GM12873 (cell line): ENCODE measurements around the gene RAD51B.

Source experiments
- TF ChIP-seq, protein P1 (sequence below): IDR thresholded peaks from 2 replicates; pipeline ENCODE4 v1.5.1; 2012; ENCODE audit warnings: low read depth, mild to moderate bottlenecking, moderate library complexity, low read length, control low read depth; ENCODE audit not compliant: insufficient read depth; ENCODE audit errors: missing control alignments

The RAD51B gene

GRCh38 chr14:67787673-67788072 lies 31.9 kb upstream of the RAD51B start:
- TF ChIP-seq, protein P1, sequence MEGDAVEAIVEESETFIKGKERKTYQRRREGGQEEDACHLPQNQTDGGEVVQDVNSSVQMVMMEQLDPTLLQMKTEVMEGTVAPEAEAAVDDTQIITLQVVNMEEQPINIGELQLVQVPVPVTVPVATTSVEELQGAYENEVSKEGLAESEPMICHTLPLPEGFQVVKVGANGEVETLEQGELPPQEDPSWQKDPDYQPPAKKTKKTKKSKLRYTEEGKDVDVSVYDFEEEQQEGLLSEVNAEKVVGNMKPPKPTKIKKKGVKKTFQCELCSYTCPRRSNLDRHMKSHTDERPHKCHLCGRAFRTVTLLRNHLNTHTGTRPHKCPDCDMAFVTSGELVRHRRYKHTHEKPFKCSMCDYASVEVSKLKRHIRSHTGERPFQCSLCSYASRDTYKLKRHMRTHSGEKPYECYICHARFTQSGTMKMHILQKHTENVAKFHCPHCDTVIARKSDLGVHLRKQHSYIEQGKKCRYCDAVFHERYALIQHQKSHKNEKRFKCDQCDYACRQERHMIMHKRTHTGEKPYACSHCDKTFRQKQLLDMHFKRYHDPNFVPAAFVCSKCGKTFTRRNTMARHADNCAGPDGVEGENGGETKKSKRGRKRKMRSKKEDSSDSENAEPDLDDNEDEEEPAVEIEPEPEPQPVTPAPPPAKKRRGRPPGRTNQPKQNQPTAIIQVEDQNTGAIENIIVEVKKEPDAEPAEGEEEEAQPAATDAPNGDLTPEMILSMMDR: no peak

DNA sequence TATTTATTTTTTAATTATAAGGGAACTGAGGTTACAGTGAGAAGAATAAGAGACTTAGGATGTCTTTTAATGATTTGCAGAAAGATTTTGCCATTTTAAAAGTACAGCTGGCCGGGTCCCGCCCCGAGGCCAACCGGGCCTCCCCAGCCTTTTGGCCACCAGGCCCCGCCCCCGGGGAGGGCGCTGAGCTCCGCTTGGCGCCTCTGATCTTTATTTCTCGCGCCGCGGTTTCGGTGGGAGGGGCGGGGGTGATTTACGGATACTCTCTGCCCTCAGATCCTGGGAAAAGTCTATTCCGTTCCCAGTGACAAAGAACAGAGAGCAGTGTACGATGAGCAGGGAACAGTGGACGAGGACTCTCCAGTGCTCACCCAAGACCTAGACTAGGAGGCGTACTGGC lies 20.8 kb upstream of the RAD51B start:
- TF ChIP-seq, protein P1: no peak

DNA sequence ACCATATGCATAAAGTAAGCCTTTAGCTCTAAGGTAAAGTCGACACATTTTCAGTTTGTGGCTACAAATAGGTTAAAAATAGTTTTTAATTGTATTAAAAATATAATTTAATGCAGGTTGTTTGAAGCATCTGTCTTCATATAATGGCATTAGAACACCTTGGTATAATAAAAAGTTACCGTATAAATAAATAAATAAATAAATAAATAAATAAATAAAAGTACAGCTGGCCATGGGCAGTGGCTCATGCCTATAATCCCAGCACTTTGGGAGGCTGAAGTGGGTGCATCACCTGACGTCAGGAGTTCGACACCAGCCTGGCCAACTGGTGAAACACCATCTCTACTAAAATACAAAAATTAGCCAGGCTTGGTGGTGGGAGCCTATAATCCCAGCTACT lies 18.8 kb upstream of the RAD51B start:
- TF ChIP-seq, protein P1: no peak

GRCh38 chr14:67806246-67806645 lies 13.3 kb upstream of the RAD51B start:
- TF ChIP-seq, protein P1: no peak

DNA sequence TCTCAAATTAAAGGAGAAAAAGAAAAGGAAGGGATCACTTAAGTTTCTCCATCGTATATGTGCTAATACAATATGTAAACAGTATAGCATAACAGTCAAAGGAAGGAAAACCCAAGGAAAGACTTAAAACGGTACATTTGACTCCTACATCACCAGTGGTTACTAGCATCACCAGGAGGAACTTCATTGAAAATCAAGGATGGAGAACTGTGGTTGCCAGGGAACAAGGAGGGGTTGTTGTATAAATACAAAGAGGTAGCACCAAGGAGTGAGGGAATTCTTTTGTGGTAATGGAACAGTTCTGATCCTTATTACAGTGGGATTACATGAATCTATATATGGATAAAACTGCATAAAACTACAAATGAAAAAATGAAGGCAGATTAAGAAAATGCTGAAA lies 4.8 kb upstream of the RAD51B start:
- TF ChIP-seq, protein P1: no peak

GRCh38 chr14:67815573-67816225 lies 3.9 kb upstream of the RAD51B start:
- TF ChIP-seq, protein P1: no peak

DNA sequence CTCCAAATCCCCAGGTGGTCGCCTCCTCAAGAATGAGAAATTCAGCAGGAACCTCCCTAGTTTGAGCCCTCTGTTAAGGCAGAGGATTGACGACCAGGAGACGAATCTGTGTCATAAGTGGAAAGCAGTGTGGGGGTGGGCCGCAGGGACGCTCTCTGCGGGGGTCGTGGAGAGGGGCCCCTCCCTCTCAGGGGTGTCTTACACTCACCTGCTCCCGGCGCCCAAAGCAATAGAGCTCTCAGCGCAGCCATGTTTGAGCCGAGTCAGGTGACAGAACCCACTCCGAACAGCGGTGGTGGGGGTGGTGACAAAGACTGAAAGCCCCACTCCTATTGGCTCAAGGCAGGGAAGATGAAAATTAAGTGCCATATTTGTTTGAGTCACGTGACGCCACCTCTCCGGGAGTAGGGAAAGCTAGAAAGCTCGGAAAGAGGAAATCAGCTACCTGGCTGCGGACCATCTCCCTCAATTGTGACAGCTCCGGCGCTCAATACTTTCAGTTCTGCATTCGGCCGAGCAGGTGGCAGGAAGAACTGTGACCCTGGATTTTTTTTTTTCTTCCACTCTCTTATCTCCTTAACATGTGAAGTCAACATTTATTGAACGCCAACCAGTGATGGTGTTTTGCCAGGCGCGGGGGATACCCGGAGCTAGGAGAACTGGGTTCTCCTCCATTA lies 3.1 kb upstream of the RAD51B start, which contains the start of gene ZFYVE26:
Gene ZFYVE26, minus strand, starts transcription at position 265 of the 677 bp plus-strand sequence. CDS start 627 bp downstream, outside the sequence.
- TF ChIP-seq, protein P1: no peak
